ENCODE results near the gene DPP7. TPM values are rescaled to one million over a fixed set of nuclear protein-coding genes. Genes with fewer than 3 reads are reported as not detected.

Gene DPP7
- total and polyA plus RNA-seq, 11 donors, result 96.6 to 260 (median 119) TPM

GRCh38 chr9:137139468-137140150 lies 25.1 kb upstream of the DPP7 start:
- no peak for DNase-seq
- Histone ChIP-seq H3K27me3 (peaks cover 27 to 96% (median 76%) of the 10 kb centered on the region in 9 donors), H3K27ac (no peak overlapping the region), H3K9me3 (no peaks in the 10 kb centered on the region), H3K4me3 (no peak overlapping the region), H3K36me3 (no peaks in the 10 kb centered on the region), H3K4me1 (peaks cover 0 to 14% (median 1%) of the 10 kb centered on the region in 12 donors)
- WGBS, 4 donors, result 29 to 56% (median 36%) methylated on average over 20 to 37 of the region's 37 CpGs
- intact Hi-C loops (cut with DNase I), result loop anchor here in 2 of 10 donors (5.0 to 10.0 kb wide), 2 partner anchors 48 to 365 kb away; partner anchors contain the start of genes ANAPC2 (in 1 of the 2) and SSNA1 (in 1 of the 2)
- TF ChIP-seq CTCF (IDR thresholded peaks at IDR 0.05) (no peak), POLR2A (IDR thresholded peaks at IDR 0.05) (no peak)
- ATAC-seq, result no peak

- H3K27ac ChIP-seq, result no peak within 1 kb of the TSS
- H3K9me3 ChIP-seq, result no peaks in the 10 kb centered on the region
- H3K27me3 ChIP-seq, result peaks cover 25 to 96% (median 75%) of the 10 kb centered on the region in 9 donors
- H3K4me3 ChIP-seq, result peak within 1 kb of the TSS in 6 of 12 donors; percentile 8 to 37 (median 24)
- intact Hi-C loops (cut with DNase I), result loop anchor here in 1 of 10 donors (5.0 kb wide), 1 partner anchor 48 kb away; the partner anchor contains the start of genes ANAPC2 and SSNA1
- DNase-seq, result no peak
- H3K36me3 ChIP-seq, result no peaks in the 10 kb centered on the region
- ATAC-seq, result peak in 3 of 4 donors; percentile 54 to 84 (median 71)
- TF ChIP-seq POLR2A (IDR thresholded peaks at IDR 0.05) (no peak), CTCF (IDR thresholded peaks at IDR 0.05) (no peak)
- peaks cover 0 to 14% (median 1%) of the 10 kb centered on the region in 12 donors for H3K4me1 ChIP-seq
- WGBS, 4 donors, result 6 to 11% (median 7%) methylated on average over 21 to 104 of the region's 104 CpGs
These were observed 24.4 kb upstream of the DPP7 start, which contains the start of gene GRIN1 for GRCh38 chr9:137138722-137139467. TSS of gene GRIN1 (plus strand) at chr9:137139154. CDS start at chr9:137139487, 333 bp downstream.

GRCh38 chr9:137138058-137138721 lies 23.7 kb upstream of the DPP7 start:
- no peak for DNase-seq
- H3K9me3 ChIP-seq, result no peaks in the 10 kb centered on the region
- peaks cover 0 to 14% (median 1%) of the 10 kb centered on the region in 12 donors for H3K4me1 ChIP-seq
- whole genome bisulfite sequencing, 4 donors, result 1 to 11% (median 7%) methylated on average over 12 to 25 of the region's 25 CpGs
- TF ChIP-seq POLR2A (IDR thresholded peaks at IDR 0.05) (no peak), CTCF (IDR thresholded peaks at IDR 0.05) (no peak)
- H3K27ac ChIP-seq, result no peak overlapping the region
- H3K27me3 ChIP-seq, result peaks cover 18 to 96% (median 75%) of the 10 kb centered on the region in 9 donors
- no peak for ATAC-seq
- no peak overlapping the region for H3K4me3 ChIP-seq
- intact Hi-C loops (cut with DNase I), result loop anchor here in 1 of 10 donors (5.0 kb wide), 1 partner anchor 49 kb away; the partner anchor contains the start of genes ANAPC2 and SSNA1
- H3K36me3 ChIP-seq, result no peaks in the 10 kb centered on the region
